Measurements from ENCODE around the gene SNRNP40. TPM values are rescaled to one million over a fixed set of nuclear protein-coding genes. Genes with fewer than 3 reads are reported as not detected.

SNRNP40 gene
- total RNA-seq, result 109 and 129 TPM in 2 replicates

GRCh38 chr1:31296486-31297276 is at the start of gene SNRNP40, which contains the start of gene ZCCHC17:
SNRNP40 (minus strand) TSS chr1:31296788; CDS start chr1:31296751, 37 bp downstream.
ZCCHC17 (plus strand) TSS chr1:31297032; CDS start chr1:31310099, 13,067 bp downstream.

GRCh38 chr1:31239653-31240241 is 56.8 kb downstream of the SNRNP40 start, which contains the start of gene NKAIN1:
NKAIN1 (minus strand) TSS chr1:31239887; CDS start chr1:31239547, 340 bp downstream.

Other genes starting within 250 kb of the SNRNP40 start
- gene PUM1, start 231.1 kb downstream of the SNRNP40 start, total RNA-seq, result 107 TPM in 2 replicates
- gene NKAIN1, start 56.9 kb downstream of the SNRNP40 start, total RNA-seq, result 0.10 TPM in 1 of 2 replicates, not detected in the other
- 28.7 and 39.1 TPM in 2 replicates for gene ZCCHC17, start 244 bp upstream of the SNRNP40 start, total RNA-seq
- gene FABP3, start 76.3 kb upstream of the SNRNP40 start, total RNA-seq, result 0.65 and 0.86 TPM in 2 replicates
- 14.6 and 23.2 TPM in 2 replicates for gene SERINC2, start 116.4 kb upstream of the SNRNP40 start, total RNA-seq

Data from vein endothelial cell (primary cell).